Spleen (tissue), 11 donors: Measurements from ENCODE around the gene TCF7L2. TPM values are rescaled to one million over a fixed set of nuclear protein-coding genes. Genes with fewer than 3 reads are reported as not detected.

Experiments
- DNase-seq: peaks from one replicate; pipeline ENCODE4 v3.0.0-alpha.2; 2020
- H3K27ac ChIP-seq, 8 donors: fragments of 200-600 bp; sonication (generic) in 7 of 8; 1 replicate in 4 of 8; 2 replicates in 4 of 8; pipeline versions ENCODE4 v1.5.0 to v1.8.0; 2016 to 2021; ENCODE audit warnings: inconsistent platforms in 4 of 8, mild to moderate bottlenecking in 4 of 8, moderate library complexity in 1 of 8
- H3K27me3 ChIP-seq, 7 donors: fragments of 200-600 bp; sonication (generic) in 6 of 7; replicated peaks in 1 of 7; 1 replicate in 4 of 7; 2 replicates in 3 of 7; pipeline versions ENCODE4 v1.5.0 to v1.8.0; 2016 to 2021; ENCODE audit warnings: inconsistent platforms in 3 of 7, mild to moderate bottlenecking in 1 of 7
- H3K36me3 ChIP-seq, 6 donors: fragments of 200-600 bp; sonication (generic) in 5 of 6; 1 replicate in 4 of 6; 2 replicates in 2 of 6; pipeline versions ENCODE4 v1.5.0 to v1.8.0; 2016 to 2021; ENCODE audit warnings: inconsistent platforms in 2 of 6
- H3K4me1 ChIP-seq, 6 donors: fragments of 200-600 bp; sonication (generic) in 5 of 6; 1 replicate in 3 of 6; 2 replicates in 3 of 6; pipeline versions ENCODE4 v1.5.0 to v1.8.0; 2016 to 2021; ENCODE audit warnings: inconsistent platforms in 3 of 6
- H3K4me3 ChIP-seq, 8 donors: fragments of 200-600 bp; sonication (generic) in 7 of 8; 1 replicate in 4 of 8; 2 replicates in 4 of 8; pipeline versions ENCODE4 v1.5.0 to v1.8.0; 2016 to 2021; ENCODE audit warnings: inconsistent platforms in 4 of 8, mild to moderate bottlenecking in 4 of 8, moderate library complexity in 2 of 8
- H3K9me3 ChIP-seq, 8 donors: fragments of 200-600 bp; sonication (generic) in 7 of 8; 1 replicate in 4 of 8; 2 replicates in 4 of 8; pipeline versions ENCODE4 v1.5.0 to v1.8.0; 2016 to 2021; ENCODE audit warnings: inconsistent platforms in 4 of 8
- POLR2A ChIP-seq, 3 donors: fragments of 450-650 bp; IDR thresholded peaks; one replicate each; pipeline ENCODE4 v1.5.1; 2017; ENCODE audit warnings: antibody characterized with exemption in 3 of 3, mild to moderate bottlenecking in 1 of 3
- POLR2AphosphoS5 ChIP-seq, 3 donors: sonication (generic); formaldehyde crosslinking; IDR thresholded peaks; one replicate each; pipeline ENCODE4 v1.5.1; 2017; ENCODE audit warnings: antibody characterized with exemption in 3 of 3
- WGBS, 5 donors: extraction: QIAGEN DNeasy Blood & Tissue Kit in 3 of 5; methylation state at CpG; one replicate each; pipeline versions ENCODE4 v1.1.5 to v1.1.7; 2013 to 2018; 5-methylcytosine and 5-hydroxymethylcytosine counted together
- intact Hi-C: fragments of 100-400 bp; cut with DNase I; formaldehyde crosslinking; loops from one replicate; pipeline ENCODE4 v1.15.0; 2023; ENCODE audit warnings: low total_unique reads
- polyA plus RNA-seq, 3 donors: library from polyadenylated mRNA; stranded (reverse); fragments of 200-250 nt; gene quantifications; one replicate each; pipeline ENCODE4 v1.2.1, GENCODE V29; 2013
- total RNA-seq, 7 donors: library from RNA; depleted of rRNA in 3 of 7; stranded (reverse); fragments of >200 nt in 3 of 7; fragmentation: NEBNext Ultra II Directional in 4 of 7; extraction: Animal tissue kit (Norgen Biotek cat#: 25700) in 4 of 7; gene quantifications; one replicate each; pipeline versions ENCODE4 v1.1.0 to v1.2.1, GENCODE V29; 2016 to 2021
- TF ChIP-seq, protein P1 (sequence below), 11 experiments: fragments of 200-600 bp in 7 of 11; fragments of 450-650 bp in 4 of 11; sonication (generic) in 4 of 11; IDR thresholded peaks in 8 of 11; conservative IDR thresholded peaks in 3 of 11; 1 replicate in 7 of 11; 2 replicates in 4 of 11; pipeline versions ENCODE4 v1.4.0 to v1.8.0; 2016 to 2021; ENCODE audit warnings: antibody characterized with exemption in 11 of 11, inconsistent platforms in 4 of 11, mild to moderate bottlenecking in 1 of 11
- donor health status: healthy with polysubstance abuse.
- donor health status: DM: no; HTN: no; CAD: no; lungs with moderate emphysema.
- donor health status: DM: no; HTN: no; CAD: no.
- donor health status: Bipolar disorder and iron deficiency.
- donor health status: healthy.
- donor health status: DM: no; HTN: no; CAD: no.
- donor health status: DM: yes; HTN: yes; CAD: no.

Gene TCF7L2
- total and polyA plus RNA-seq, 10 donors = 4.6 to 85.6 (median 34.7) TPM

DNA sequence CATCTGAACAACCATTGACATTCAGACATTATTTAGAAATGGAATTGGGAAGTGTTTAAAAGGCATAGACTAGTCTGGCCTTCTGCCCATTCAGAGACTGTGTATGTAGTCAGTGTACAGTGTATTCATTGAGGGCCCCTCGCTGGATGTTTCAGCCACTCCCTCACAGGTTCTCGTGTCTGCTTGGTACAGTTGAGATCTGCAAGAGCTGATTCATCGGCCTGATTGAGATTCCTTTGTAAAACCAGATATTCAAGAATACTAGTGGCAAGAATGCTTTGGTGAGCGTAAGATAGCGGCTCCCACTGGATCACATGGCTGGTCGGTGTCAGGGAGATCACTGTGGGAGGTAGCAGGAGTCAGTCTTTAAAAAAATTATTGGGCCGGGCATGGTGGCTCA lies 119.5 kb downstream of the TCF7L2 start:
- no peak for DNase-seq
- WGBS, 5 donors = 92 to 99% (median 94%) methylated on average over 7 of the region's 7 CpGs
- Histone ChIP-seq H3K4me1 (peaks cover 0 to 24% (median 3%) of the 10 kb centered on the region in 6 donors), H3K36me3 (peaks cover 0 to 12% (median 0%) of the 10 kb centered on the region in 6 donors), H3K9me3 (no peaks in the 10 kb centered on the region), H3K4me3 (no peak overlapping the region), H3K27me3 (no peaks in the 10 kb centered on the region), H3K27ac (no peak overlapping the region)
- intact Hi-C loops = no loop called here
- TF ChIP-seq, protein P1, sequence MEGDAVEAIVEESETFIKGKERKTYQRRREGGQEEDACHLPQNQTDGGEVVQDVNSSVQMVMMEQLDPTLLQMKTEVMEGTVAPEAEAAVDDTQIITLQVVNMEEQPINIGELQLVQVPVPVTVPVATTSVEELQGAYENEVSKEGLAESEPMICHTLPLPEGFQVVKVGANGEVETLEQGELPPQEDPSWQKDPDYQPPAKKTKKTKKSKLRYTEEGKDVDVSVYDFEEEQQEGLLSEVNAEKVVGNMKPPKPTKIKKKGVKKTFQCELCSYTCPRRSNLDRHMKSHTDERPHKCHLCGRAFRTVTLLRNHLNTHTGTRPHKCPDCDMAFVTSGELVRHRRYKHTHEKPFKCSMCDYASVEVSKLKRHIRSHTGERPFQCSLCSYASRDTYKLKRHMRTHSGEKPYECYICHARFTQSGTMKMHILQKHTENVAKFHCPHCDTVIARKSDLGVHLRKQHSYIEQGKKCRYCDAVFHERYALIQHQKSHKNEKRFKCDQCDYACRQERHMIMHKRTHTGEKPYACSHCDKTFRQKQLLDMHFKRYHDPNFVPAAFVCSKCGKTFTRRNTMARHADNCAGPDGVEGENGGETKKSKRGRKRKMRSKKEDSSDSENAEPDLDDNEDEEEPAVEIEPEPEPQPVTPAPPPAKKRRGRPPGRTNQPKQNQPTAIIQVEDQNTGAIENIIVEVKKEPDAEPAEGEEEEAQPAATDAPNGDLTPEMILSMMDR (IDR thresholded peaks at IDR 0.05 in 8 of 11, conservative IDR thresholded peaks at IDR 0.05 in 3 of 11) = no peak
- no peak for TF ChIP-seq POLR2AphosphoS5 (IDR thresholded peaks at IDR 0.05)
- TF ChIP-seq POLR2A (IDR thresholded peaks at IDR 0.05) = no peak

DNA sequence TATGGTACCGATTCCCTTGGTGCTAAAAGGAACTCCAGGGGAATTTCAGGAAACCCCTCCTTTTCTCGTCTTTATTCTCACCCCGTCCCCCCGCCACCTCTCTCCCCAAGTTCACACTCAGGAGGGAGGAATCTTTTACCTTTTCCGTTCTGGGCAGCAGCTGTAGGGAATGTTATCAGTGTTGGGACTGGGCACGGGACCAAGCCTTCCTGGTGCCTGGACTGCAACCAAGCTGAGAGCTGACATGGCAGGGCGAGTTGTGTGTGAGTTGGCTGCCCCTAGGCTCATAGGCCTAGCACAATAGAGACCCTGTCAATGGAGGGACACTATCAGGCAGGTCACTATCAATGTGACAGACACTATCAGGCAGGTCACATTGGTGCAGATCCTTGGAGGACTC lies 121.4 kb downstream of the TCF7L2 start:
- no peak for DNase-seq
- Histone ChIP-seq H3K27ac (peak overlapping the region in 1 of 8 donors; percentile 11), H3K4me1 (peaks cover 0 to 16% (median 3%) of the 10 kb centered on the region in 6 donors), H3K4me3 (no peak overlapping the region), H3K36me3 (peaks cover 0 to 12% (median 0%) of the 10 kb centered on the region in 6 donors), H3K27me3 (no peaks in the 10 kb centered on the region), H3K9me3 (no peaks in the 10 kb centered on the region)
- 70 to 85% (median 74%) methylated on average over 7 of the region's 7 CpGs for WGBS, 5 donors
- TF ChIP-seq POLR2AphosphoS5 (IDR thresholded peaks at IDR 0.05) = peak in 2 of 3 donors; percentile 41 to 43
- TF ChIP-seq, protein P1 (IDR thresholded peaks at IDR 0.05 in 8 of 11, conservative IDR thresholded peaks at IDR 0.05 in 3 of 11) = no peak
- intact Hi-C loops = no loop called here

DNA sequence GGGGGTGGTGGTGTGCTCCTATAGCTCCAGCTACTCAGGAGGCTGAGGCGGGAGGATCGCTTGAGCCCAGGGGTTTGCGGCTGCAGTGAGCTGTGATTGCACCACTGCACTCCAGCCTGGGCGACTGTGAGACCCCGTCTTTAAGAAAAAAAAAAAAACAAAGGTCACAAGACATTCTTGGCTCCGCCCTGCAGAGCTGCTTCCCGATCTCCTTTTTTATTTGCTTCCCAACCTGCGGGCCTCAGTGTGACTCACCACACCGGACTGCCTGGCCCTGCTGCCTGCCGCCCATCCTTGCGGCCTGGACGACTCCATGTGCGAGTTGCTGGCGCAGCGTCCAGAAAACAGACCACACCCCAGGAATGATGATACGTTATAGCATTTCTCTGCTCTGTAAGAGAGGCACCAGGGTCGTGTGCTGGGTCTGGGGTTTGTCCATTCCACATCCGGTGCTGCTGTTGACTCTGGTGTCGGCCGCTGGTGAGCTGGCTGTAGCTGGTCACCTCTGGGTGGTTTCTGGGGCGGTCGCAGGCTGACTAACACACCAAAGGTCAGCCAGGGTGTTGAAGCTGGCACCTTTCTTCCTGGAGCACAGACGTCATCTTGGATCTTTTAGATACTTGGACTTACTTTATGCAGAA lies 123.6 kb downstream of the TCF7L2 start:
- TF ChIP-seq POLR2A (IDR thresholded peaks at IDR 0.05) (no peak), POLR2AphosphoS5 (IDR thresholded peaks at IDR 0.05) (peak in 1 of 3 donors; percentile 44)
- Histone ChIP-seq H3K4me3 (no peak overlapping the region), H3K36me3 (peaks cover 0 to 8% (median 0%) of the 10 kb centered on the region in 6 donors), H3K27me3 (no peaks in the 10 kb centered on the region), H3K9me3 (no peaks in the 10 kb centered on the region), H3K4me1 (peaks cover 0 to 9% (median 3%) of the 10 kb centered on the region in 6 donors), H3K27ac (no peak overlapping the region)
- intact Hi-C loops = no loop called here
- 76 to 89% (median 88%) methylated on average over 22 to 23 of the region's 23 CpGs for WGBS, 5 donors
- peak; percentile 53 for DNase-seq

DNA sequence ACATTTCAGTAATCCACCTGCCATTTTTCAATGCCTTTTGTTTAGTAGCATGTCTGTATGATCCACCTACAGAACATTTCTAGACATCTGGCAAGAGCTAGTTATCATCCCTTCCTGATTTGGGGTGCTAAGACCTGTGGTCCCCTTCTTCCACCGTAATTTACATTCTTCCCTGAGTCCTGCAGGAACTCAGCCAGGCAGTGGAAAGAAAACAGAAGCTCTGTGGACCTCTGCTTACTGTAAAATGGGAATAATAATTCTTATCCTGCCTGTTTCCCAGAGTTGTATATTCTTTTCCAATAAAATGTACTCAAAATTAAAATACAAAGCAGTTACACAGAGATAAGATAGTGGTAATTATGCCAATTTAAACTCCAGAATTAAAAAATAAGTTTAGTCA lies 126.9 kb downstream of the TCF7L2 start:
- TF ChIP-seq, protein P1 (IDR thresholded peaks at IDR 0.05 in 8 of 11, conservative IDR thresholded peaks at IDR 0.05 in 3 of 11) = no peak
- TF ChIP-seq POLR2AphosphoS5 (IDR thresholded peaks at IDR 0.05) (no peak), POLR2A (IDR thresholded peaks at IDR 0.05) (no peak)
- DNase-seq = no peak
- Histone ChIP-seq H3K27me3 (no peaks in the 10 kb centered on the region), H3K9me3 (no peaks in the 10 kb centered on the region), H3K27ac (no peak overlapping the region), H3K36me3 (peaks cover 0 to 11% (median 0%) of the 10 kb centered on the region in 6 donors), H3K4me1 (peaks cover 0 to under 1% (median 0%) of the 10 kb centered on the region in 6 donors), H3K4me3 (no peak overlapping the region)
- intact Hi-C loops = no loop called here
- 52 to 86% (median 76%) methylated on average over 1 of the region's 1 CpG for WGBS, 5 donors
